Breast epithelium (tissue), 3 donors: Measurements from ENCODE around the gene LMO1.

ENCODE experiments used
- CTCF ChIP-seq, 3 donors: fragments of 450-650 bp; IDR thresholded peaks; one replicate each; pipeline ENCODE4 v1.5.1; 2016 to 2017; ENCODE audit warnings: antibody characterized with exemption in 3 of 3, mild to moderate bottlenecking in 3 of 3, moderate library complexity in 3 of 3
- POLR2A ChIP-seq: fragments of 450-650 bp; IDR thresholded peaks from one replicate; pipeline ENCODE4 v1.6.1; 2016; ENCODE audit warnings: antibody characterized with exemption, mild to moderate bottlenecking, moderate library complexity

GRCh38 chr11:8183111-8183510 is 80.6 kb downstream of the LMO1 start:
- TF ChIP-seq CTCF (IDR thresholded peaks at IDR 0.05) = no peak
- no peak for TF ChIP-seq POLR2A
